ENCODE data around the gene DOCK10. TPM values are rescaled to one million over a fixed set of nuclear protein-coding genes. Genes with fewer than 3 reads are reported as not detected.

The DOCK10 gene
- total RNA-seq, 1 experiment from 2014 or later, result 5.8 TPM

GRCh38 chr2:224933431-224933830 lies 108.8 kb downstream of the DOCK10 start:
- intact Hi-C loops (cut with micrococcal nuclease; ENCODE audit: unreplicated experiment) (no loop called here), in situ Hi-C loops (cut with HindIII; ENCODE audit: low pct_unique_long_range_greater_than_20kb, low sequenced_read_pairs) (no loop called here)
- no peak overlapping the region for H3K4me3 ChIP-seq (ENCODE audit: low read depth in 2 of 2, low read length in 2 of 2)
- no TSS peak for BruUV-seq (replicated peaks)
- POLR2A ChIA-PET, result interaction anchor here (0.6 kb wide), 1 partner anchor 52 kb away, joined by 4 read pairs; no protein-coding TSS in a partner anchor
- CTCF ChIA-PET, result no interaction called here
- H3K36me3 ChIP-seq (ENCODE audit: control insufficient read depth, insufficient read depth, low read length), result no peaks in the 10 kb centered on the region
- no peak for DNase-seq (ENCODE audit: low read depth, low spot score)
- H3K9me3 ChIP-seq (ENCODE audit: control insufficient read depth, insufficient read depth, low read depth, low read length), result no peaks in the 10 kb centered on the region
- TF ChIP-seq CTCF (IDR thresholded peaks at IDR 0.05) (no peak), POLR2AphosphoS5 (IDR thresholded peaks at IDR 0.05; ENCODE audit: low read depth, low read length) (no peak), TCF7L2 (IDR thresholded peaks at IDR 0.05; ENCODE audit: low read depth, low read length) (no peak), SIN3A (IDR thresholded peaks at IDR 0.05; ENCODE audit: borderline replicate concordance, insufficient read depth, low read depth, low read length) (no peak), REST (IDR thresholded peaks at IDR 0.05; ENCODE audit: insufficient read depth in 1 of 2, low read depth in 2 of 2, low read length in 1 of 2) (no peak)
- no peak overlapping the region for H3K27ac ChIP-seq (ENCODE audit: low read length)
- no peaks in the 10 kb centered on the region for H3K4me1 ChIP-seq (ENCODE audit: control insufficient read depth, insufficient read depth, low read length)
- ATAC-seq, result no peak
- no peaks in the 10 kb centered on the region for H3K27me3 ChIP-seq (ENCODE audit: control insufficient read depth, insufficient read depth, low read length)

DNA sequence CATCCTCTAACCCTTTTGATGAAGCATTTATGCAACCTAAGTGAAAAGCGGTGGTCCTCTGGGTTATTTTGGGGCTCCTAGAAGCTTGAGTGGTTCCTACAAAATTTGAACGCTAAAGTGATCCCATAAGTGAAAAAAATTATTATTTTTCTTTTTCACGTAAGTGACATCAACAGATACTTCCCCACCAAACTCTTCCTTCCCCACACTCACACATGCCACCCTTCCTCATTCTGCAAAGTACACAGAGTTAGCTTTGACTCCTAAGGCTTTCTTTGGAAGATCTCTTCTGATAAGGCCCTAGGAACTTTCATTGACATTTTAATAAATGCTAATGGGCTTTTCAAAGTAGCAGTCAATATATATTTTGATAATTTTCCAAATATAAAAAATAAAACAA lies 109.7 kb downstream of the DOCK10 start:
- Histone ChIP-seq H3K4me1 (ENCODE audit: control insufficient read depth, insufficient read depth, low read length) (no peaks in the 10 kb centered on the region), H3K27ac (ENCODE audit: low read length) (no peak overlapping the region), H3K27me3 (ENCODE audit: control insufficient read depth, insufficient read depth, low read length) (no peaks in the 10 kb centered on the region), H3K36me3 (ENCODE audit: control insufficient read depth, insufficient read depth, low read length) (no peaks in the 10 kb centered on the region), H3K4me3 (ENCODE audit: low read depth in 2 of 2, low read length in 2 of 2) (no peak overlapping the region), H3K9me3 (ENCODE audit: control insufficient read depth, insufficient read depth, low read depth, low read length) (no peaks in the 10 kb centered on the region)
- no peak for ATAC-seq
- ChIA-PET CTCF (no interaction called here), POLR2A (interaction anchor here (0.6 kb wide), 1 partner anchor 51 kb away, joined by 4 read pairs; no protein-coding TSS in a partner anchor)
- in situ Hi-C loops (cut with HindIII; ENCODE audit: low pct_unique_long_range_greater_than_20kb, low sequenced_read_pairs), result no loop called here
- intact Hi-C loops (cut with micrococcal nuclease; ENCODE audit: unreplicated experiment), result no loop called here
- DNase-seq (ENCODE audit: low read depth, low spot score), result no peak
- no TSS peak for BruUV-seq (replicated peaks)
- no peak for TF ChIP-seq CTCF (IDR thresholded peaks at IDR 0.05)
- no peak for TF ChIP-seq SIN3A (IDR thresholded peaks at IDR 0.05; ENCODE audit: borderline replicate concordance, insufficient read depth, low read depth, low read length)
- TF ChIP-seq REST (IDR thresholded peaks at IDR 0.05; ENCODE audit: insufficient read depth in 1 of 2, low read depth in 2 of 2, low read length in 1 of 2), result no peak
- no peak for TF ChIP-seq TCF7L2 (IDR thresholded peaks at IDR 0.05; ENCODE audit: low read depth, low read length)
- TF ChIP-seq POLR2AphosphoS5 (IDR thresholded peaks at IDR 0.05; ENCODE audit: low read depth, low read length), result no peak

All from Panc1 (cell line).